CD4-positive, alpha-beta T cell (primary cell): ENCODE measurements around the gene TIMM10. TPM values are rescaled to one million over a fixed set of nuclear protein-coding genes. Genes with fewer than 3 reads are reported as not detected.
A peak's percentile ranks its signal among the peaks of the same experiment; 100 is the strongest.

ENCODE experiments used
- ATAC-seq: fragments of 200-7000 bp; cut with Tn5 transposase; one replicate; pipeline ENCODE4 v1.10.0; 2022; ENCODE audit warnings: mild to moderate bottlenecking; ENCODE audit not compliant: poor library complexity
- CTCF ChIA-PET: fragments of 350-600 bp; sonication (Branson Sonifier 250); formaldehyde crosslinking; loops from one replicate; lab custom pipeline; 2021; ENCODE audit warnings: antibody characterized with exemption, inconsistent platforms; lab: Charles Lee
- POLR2A ChIA-PET: fragments of 350-600 bp; sonication (Branson Sonifier 250); formaldehyde crosslinking; loops from one replicate; lab custom pipeline; 2021; ENCODE audit warnings: antibody characterized with exemption, inconsistent platforms; lab: Charles Lee
- DNase-seq, 14 experiments: peaks; one replicate each; pipeline ENCODE4 v3.0.0-alpha.2; 2013 to 2020; ENCODE audit warnings: mixed read lengths in 2 of 14
- H3K27ac ChIP-seq, 2 donors: one replicate each; pipeline versions ENCODE4 v1.5.1 to v1.7.0; 2013; ENCODE audit warnings: low read length in 2 of 2, low read depth in 1 of 2, mild to moderate bottlenecking in 1 of 2
- H3K27me3 ChIP-seq, 2 experiments: 1 replicate in 1 of 2; 2 replicates in 1 of 2; pipeline versions ENCODE4 v1.6.1 to v1.7.0; 2013; ENCODE audit warnings: low read length in 2 of 2, control low read depth in 1 of 2, mild to moderate bottlenecking in 1 of 2, moderate library complexity in 1 of 2; ENCODE audit not compliant: insufficient read depth in 2 of 2, control insufficient read depth in 1 of 2
- H3K36me3 ChIP-seq: one replicate; pipeline ENCODE4 v1.6.1; 2013; ENCODE audit warnings: low read length, control low read depth; ENCODE audit not compliant: insufficient read depth
- H3K4me1 ChIP-seq: one replicate; pipeline ENCODE4 v1.6.1; 2013; ENCODE audit warnings: low read length, control low read depth; ENCODE audit not compliant: insufficient read depth
- H3K4me3 ChIP-seq: one replicate; pipeline ENCODE4 v1.5.1; 2013; ENCODE audit warnings: mild to moderate bottlenecking, low read length, moderate library complexity
- H3K9me3 ChIP-seq, 2 experiments: 1 replicate in 1 of 2; 2 replicates in 1 of 2; pipeline versions ENCODE4 v1.6.1 to v1.7.0; 2013; ENCODE audit warnings: low read length in 2 of 2, mild to moderate bottlenecking in 2 of 2, control low read depth in 1 of 2, moderate library complexity in 1 of 2; ENCODE audit not compliant: control insufficient read depth in 1 of 2, insufficient read depth in 1 of 2
- H3K27ac Mint-ChIP-seq: one replicate; pipeline ENCODE4 v1.8.0; 2020; ENCODE audit warnings: mixed read lengths
- H3K27me3 Mint-ChIP-seq: one replicate; pipeline ENCODE4 v1.8.0; 2021; ENCODE audit warnings: mixed read lengths
- H3K36me3 Mint-ChIP-seq: one replicate; pipeline ENCODE4 v1.8.0; 2021; ENCODE audit warnings: low read depth, mixed read lengths
- H3K4me1 Mint-ChIP-seq: one replicate; pipeline ENCODE4 v1.8.0; 2021; ENCODE audit warnings: low read depth, mixed read lengths
- H3K4me3 Mint-ChIP-seq: one replicate; pipeline ENCODE4 v1.8.0; 2020; ENCODE audit warnings: mild to moderate bottlenecking, mixed read lengths
- H3K9me3 Mint-ChIP-seq: one replicate; pipeline ENCODE4 v1.8.0; 2020; ENCODE audit warnings: mixed read lengths
- CTCF ChIP-seq: fragments of 200-600 bp; IDR thresholded peaks from one replicate; pipeline ENCODE4 v1.8.0; 2022; ENCODE audit warnings: antibody characterized with exemption, mild to moderate bottlenecking
- intact Hi-C, 2 experiments: fragments of 100-400 bp; cut with DNase I in 1 of 2; cut with micrococcal nuclease in 1 of 2; formaldehyde crosslinking; loops; one replicate each; pipeline versions ENCODE4 v1.15.1 to v1.9.0; 2023 to 2025; cut with DNase I, micrococcal nuclease
- total RNA-seq, 174 experiments: library from RNA in 2 of 174; stranded (reverse) in 2 of 174; gene quantifications; one replicate each; pipeline ENCODE4 v1.2.3 and lab custom pipeline; 2021 to 2026

Gene TIMM10
- total RNA-seq, 2 experiments from 2014 or later: 28.0 TPM

GRCh38 chr11:57515332-57516060, 15.1 kb downstream of the TIMM10 start, which contains the start of gene SLC43A1:
TSS of gene SLC43A1 (minus strand) at chr11:57515702. CDS start at chr11:57514111, 1,591 bp downstream.
- ATAC-seq: peak; percentile 20
- POLR2A ChIA-PET: interaction anchor here (0.6 to 1.8 kb wide), 9 partner anchors 9 to 1063 kb away, joined by 3 to 7 read pairs (median 3); partner anchors contain the start of genes LPXN, SELENOH and ZFP91
- H3K36me3 Mint-ChIP-seq: peaks cover 6% of the 10 kb centered on the region
- H3K4me1 ChIP-seq: peaks cover 32% of the 10 kb centered on the region
- peak within 1 kb of the TSS; percentile 42 for H3K27ac Mint-ChIP-seq
- H3K27ac ChIP-seq: no peak within 1 kb of the TSS
- H3K9me3 Mint-ChIP-seq: no peaks in the 10 kb centered on the region
- intact Hi-C loops: no loop called here
- CTCF ChIA-PET: interaction anchor here (0.8 to 4.9 kb wide), 5 partner anchors 9 to 129 kb away, joined by 3 to 19 read pairs (median 4); no protein-coding TSS in a partner anchor
- H3K27me3 ChIP-seq: no peaks in the 10 kb centered on the region
- H3K36me3 ChIP-seq: no peaks in the 10 kb centered on the region
- no peak for TF ChIP-seq CTCF
- no peaks in the 10 kb centered on the region for H3K27me3 Mint-ChIP-seq
- peak within 1 kb of the TSS; percentile 98 for H3K4me3 Mint-ChIP-seq
- DNase-seq: peak in 4 of 14 experiments; percentile 16 to 38 (median 33)
- H3K4me1 Mint-ChIP-seq: peaks cover 30% of the 10 kb centered on the region
- H3K4me3 ChIP-seq: peak within 1 kb of the TSS; percentile 95
- peaks cover 0 to 5% of the 10 kb centered on the region in 2 experiments for H3K9me3 ChIP-seq

GRCh38 chr11:57514538-57515331, 15.8 kb downstream of the TIMM10 start:
- no peaks in the 10 kb centered on the region for H3K36me3 ChIP-seq
- H3K4me3 ChIP-seq: peak overlapping the region; percentile 95
- intact Hi-C loops: no loop called here
- no peak overlapping the region for H3K27ac ChIP-seq
- ChIA-PET CTCF (interaction anchor here (0.8 to 4.9 kb wide), 3 partner anchors 13 to 130 kb away, joined by 3 to 19 read pairs (median 9); no protein-coding TSS in a partner anchor), POLR2A (interaction anchor here (0.7 to 1.8 kb wide), 9 partner anchors 10 to 1064 kb away, joined by 3 to 7 read pairs (median 3); partner anchors contain the start of genes LPXN and ZFP91)
- DNase-seq: peak; percentile 10 to 71 (median 44)
- Mint-ChIP-seq H3K27me3 (no peaks in the 10 kb centered on the region), H3K4me1 (peaks cover 34% of the 10 kb centered on the region), H3K4me3 (peak overlapping the region; percentile 98), H3K27ac (peak overlapping the region; percentile 44), H3K9me3 (no peaks in the 10 kb centered on the region), H3K36me3 (peaks cover 6% of the 10 kb centered on the region)
- H3K9me3 ChIP-seq: peaks cover 0 to 5% of the 10 kb centered on the region in 2 experiments
- H3K4me1 ChIP-seq: peaks cover 32% of the 10 kb centered on the region
- ATAC-seq: peak; percentile 67
- H3K27me3 ChIP-seq: no peaks in the 10 kb centered on the region
- TF ChIP-seq CTCF: no peak

- Mint-ChIP-seq H3K36me3 (peaks cover 6% of the 10 kb centered on the region), H3K4me3 (peak overlapping the region; percentile 98), H3K9me3 (no peaks in the 10 kb centered on the region), H3K27me3 (no peaks in the 10 kb centered on the region), H3K27ac (peak overlapping the region; percentile 69), H3K4me1 (peaks cover 35% of the 10 kb centered on the region)
- intact Hi-C loops: no loop called here
- TF ChIP-seq CTCF: no peak
- H3K4me1 ChIP-seq: peaks cover 32% of the 10 kb centered on the region
- no peak overlapping the region for H3K27ac ChIP-seq
- no peaks in the 10 kb centered on the region for H3K27me3 ChIP-seq
- POLR2A ChIA-PET: interaction anchor here (0.7 to 1.8 kb wide), 7 partner anchors 10 to 189 kb away, joined by 3 to 9 read pairs (median 3); no protein-coding TSS in a partner anchor
- peaks cover 0 to 5% of the 10 kb centered on the region in 2 experiments for H3K9me3 ChIP-seq
- no peaks in the 10 kb centered on the region for H3K36me3 ChIP-seq
- ATAC-seq (peak; percentile 51), DNase-seq (peak in 7 of 14 experiments; percentile 15 to 57 (median 50))
- peak overlapping the region; percentile 95 for H3K4me3 ChIP-seq
- CTCF ChIA-PET: interaction anchor here (1.0 to 4.9 kb wide), 3 partner anchors 13 to 56 kb away, joined by 4 to 19 read pairs (median 9); no protein-coding TSS in a partner anchor
These were observed 16.5 kb downstream of the TIMM10 start for GRCh38 chr11:57513911-57514537.
